ENCODE results near the gene TMEM255B. TPM values are rescaled to one million over a fixed set of nuclear protein-coding genes. Genes with fewer than 3 reads are reported as not detected.

Gene TMEM255B
- total and polyA plus RNA-seq, 4 donors: 6.0 to 19.6 (median 14.8) TPM

- no peak overlapping the region for H3K4me3 ChIP-seq
- no peak for TF ChIP-seq CTCF (IDR thresholded peaks at IDR 0.05; ENCODE audit: control extremely low read depth, extremely low read depth)
- no peaks in the 10 kb centered on the region for H3K27me3 ChIP-seq (ENCODE audit: control insufficient read depth in 3 of 3, insufficient read depth in 3 of 3, low read length in 2 of 3)
- no peak overlapping the region for H3K27ac ChIP-seq (ENCODE audit: low read depth in 1 of 2, low read length in 1 of 2)
- DNase-seq: no peak
- H3K4me1 ChIP-seq (ENCODE audit: control insufficient read depth in 5 of 5, insufficient read depth in 5 of 5, low read length in 5 of 5): peaks cover 0 to 24% (median 16%) of the 10 kb centered on the region in 5 donors
- 82 to 84% methylated on average over 25 of the region's 25 CpGs for WGBS, 2 donors
- no peak for ATAC-seq (ENCODE audit: insufficient read depth, low FRiP score)
- peaks cover 0 to 7% (median 0%) of the 10 kb centered on the region in 4 donors for H3K36me3 ChIP-seq (ENCODE audit: control insufficient read depth in 4 of 4, insufficient read depth in 4 of 4, low read length in 4 of 4)
- H3K9ac ChIP-seq (ENCODE audit: insufficient read depth in 1 of 2, low read length in 2 of 2): no peak overlapping the region
- H3K9me3 ChIP-seq (ENCODE audit: control insufficient read depth in 4 of 4, insufficient read depth in 3 of 4, low read length in 3 of 4): peaks cover 0 to 2% (median 0%) of the 10 kb centered on the region in 4 donors
These were observed 97.1 kb downstream of the TMEM255B start for GRCh38 chr13:113855931-113856715.

- ATAC-seq (ENCODE audit: insufficient read depth, low FRiP score): no peak
- no peak for DNase-seq
- no peak overlapping the region for H3K4me3 ChIP-seq
- 50 to 66% methylated on average over 9 of the region's 9 CpGs for WGBS, 2 donors
- H3K9me3 ChIP-seq (ENCODE audit: control insufficient read depth in 4 of 4, insufficient read depth in 3 of 4, low read length in 3 of 4): peaks cover 0 to 2% (median 0%) of the 10 kb centered on the region in 4 donors
- no peaks in the 10 kb centered on the region for H3K27me3 ChIP-seq (ENCODE audit: control insufficient read depth in 3 of 3, insufficient read depth in 3 of 3, low read length in 2 of 3)
- H3K4me1 ChIP-seq (ENCODE audit: control insufficient read depth in 5 of 5, insufficient read depth in 5 of 5, low read length in 5 of 5): peaks cover 0 to 25% (median 17%) of the 10 kb centered on the region in 5 donors
- H3K27ac ChIP-seq (ENCODE audit: low read depth in 1 of 2, low read length in 1 of 2): no peak overlapping the region
- no peak overlapping the region for H3K9ac ChIP-seq (ENCODE audit: insufficient read depth in 1 of 2, low read length in 2 of 2)
- peaks cover 0 to 7% (median 0%) of the 10 kb centered on the region in 4 donors for H3K36me3 ChIP-seq (ENCODE audit: control insufficient read depth in 4 of 4, insufficient read depth in 4 of 4, low read length in 4 of 4)
- no peak for TF ChIP-seq CTCF (IDR thresholded peaks at IDR 0.05; ENCODE audit: control extremely low read depth, extremely low read depth)
These were observed 97.7 kb downstream of the TMEM255B start for GRCh38 chr13:113856716-113857065.

GRCh38 chr13:113857531-113858195 lies 98.6 kb downstream of the TMEM255B start:
- Histone ChIP-seq H3K27ac (ENCODE audit: low read depth in 1 of 2, low read length in 1 of 2) (no peak overlapping the region), H3K4me3 (no peak overlapping the region)

More at GRCh38 chr13:113857531-113858195, 98.6 kb downstream of the TMEM255B start:
- Histone ChIP-seq H3K4me1 (ENCODE audit: control insufficient read depth in 5 of 5, insufficient read depth in 5 of 5, low read length in 5 of 5) (peaks cover 0 to 28% (median 17%) of the 10 kb centered on the region in 5 donors), H3K27me3 (ENCODE audit: control insufficient read depth in 3 of 3, insufficient read depth in 3 of 3, low read length in 2 of 3) (no peaks in the 10 kb centered on the region), H3K36me3 (ENCODE audit: control insufficient read depth in 4 of 4, insufficient read depth in 4 of 4, low read length in 4 of 4) (peaks cover 0 to 7% (median 0%) of the 10 kb centered on the region in 4 donors), H3K9ac (ENCODE audit: insufficient read depth in 1 of 2, low read length in 2 of 2) (no peak overlapping the region), H3K9me3 (ENCODE audit: control insufficient read depth in 4 of 4, insufficient read depth in 3 of 4, low read length in 3 of 4) (peaks cover 0 to 2% (median 0%) of the 10 kb centered on the region in 4 donors)
- no peak for DNase-seq
- 89 to 91% methylated on average over 18 to 20 of the region's 20 CpGs for WGBS, 2 donors
- no peak for TF ChIP-seq CTCF (IDR thresholded peaks at IDR 0.05; ENCODE audit: control extremely low read depth, extremely low read depth)
- no peak for ATAC-seq (ENCODE audit: insufficient read depth, low FRiP score)
